ENCODE measurements around the gene CCDC93.

CCDC93 gene

GRCh38 chr2:117875786-117876185, 138.1 kb downstream of the CCDC93 start:
- no peak for DNase-seq
